ENCODE results near the gene LYST.
"Not testable (repeated sequence)": the region's sequence is repeated elsewhere in the genome, so short reads cannot be mapped to it uniquely, and the experiment has no call there.

The LYST gene

DNA sequence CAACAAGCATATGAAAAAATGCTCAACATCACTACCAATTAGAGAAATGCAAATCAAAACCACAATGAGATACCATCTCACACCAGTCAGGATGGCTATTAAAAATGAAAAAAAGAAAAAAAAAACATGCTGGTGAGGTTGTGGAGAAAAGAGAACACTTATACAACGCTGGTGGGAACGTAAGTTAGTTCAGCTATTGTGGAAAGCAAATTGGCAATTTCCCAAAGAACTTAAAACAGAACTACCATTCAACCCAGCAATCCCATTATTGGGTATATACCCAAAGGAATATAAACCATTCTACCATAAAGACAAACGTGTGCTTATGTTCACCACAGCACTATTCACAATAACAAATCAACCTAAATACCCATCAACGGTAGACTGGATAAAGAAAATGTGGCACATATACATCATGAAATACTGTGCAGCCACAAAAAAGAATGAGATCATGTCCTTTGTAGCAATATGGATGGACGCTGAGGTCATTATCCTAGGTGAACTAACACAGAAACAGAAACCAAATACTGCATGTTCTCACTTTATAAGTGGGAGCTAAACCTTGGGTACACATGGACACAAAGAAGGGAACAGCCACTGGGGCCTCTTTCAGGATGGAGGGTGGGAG, 49.5 kb downstream of the LYST start:
- peak; percentile 42 for DNase-seq

GRCh38 chr1:235809688-235810397, 56.9 kb downstream of the LYST start:
- no peak for DNase-seq

GRCh38 chr1:235808223-235808622, 58.5 kb downstream of the LYST start:
- no peak for DNase-seq

GRCh38 chr1:235806123-235806522, 60.6 kb downstream of the LYST start:
- no peak for DNase-seq

GRCh38 chr1:235802573-235803346, 63.9 kb downstream of the LYST start:
- peak; percentile 55 for DNase-seq

DNA sequence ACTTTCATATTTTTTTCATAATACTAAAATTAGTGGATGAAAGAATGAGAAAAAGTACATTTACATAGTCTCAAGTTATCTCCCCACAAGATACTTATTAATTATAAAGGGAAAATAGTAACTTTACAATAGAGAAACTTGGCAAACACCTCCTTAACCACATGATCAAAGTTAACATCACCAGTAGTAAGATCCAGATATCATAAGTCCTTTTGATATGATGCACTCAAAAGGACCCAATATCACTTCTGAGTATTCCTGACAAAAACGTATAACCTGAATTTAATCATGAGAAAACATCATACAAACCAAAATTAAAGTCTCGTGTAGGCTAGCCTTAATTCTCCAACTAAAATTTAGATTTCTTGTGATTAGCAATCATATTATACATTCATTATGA, 67.4 kb downstream of the LYST start:
- DNase-seq: no peak

DNA sequence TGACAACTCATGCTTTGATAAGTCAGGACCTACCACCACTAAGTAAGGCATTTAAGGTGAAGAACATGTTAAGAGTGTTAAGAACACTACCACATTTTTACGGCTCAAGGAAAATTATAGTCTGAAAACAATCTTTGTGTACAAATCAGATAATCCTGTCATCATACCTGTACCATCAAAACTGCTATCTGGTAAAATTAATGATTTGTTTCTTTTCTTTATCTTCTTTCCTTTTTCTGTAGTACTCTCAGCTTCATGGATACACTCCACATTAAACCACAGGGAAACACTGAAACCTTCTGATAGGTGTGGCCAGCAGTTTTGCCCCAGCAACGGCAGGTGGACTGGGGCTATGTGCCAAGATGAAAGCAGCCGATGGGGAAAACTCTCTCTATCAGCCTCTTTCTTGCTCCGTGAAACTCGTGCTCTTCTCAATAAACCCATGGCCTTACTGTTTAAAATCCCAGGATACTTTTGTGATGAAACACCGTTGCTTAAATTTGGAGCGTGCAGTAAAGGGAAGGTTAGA, 75.1 kb downstream of the LYST start:
- DNase-seq: no peak

GRCh38 chr1:235790123-235790522, 76.6 kb downstream of the LYST start:
- DNase-seq: no peak

GRCh38 chr1:235786227-235786898, 80.3 kb downstream of the LYST start:
- not testable (repeated sequence) for DNase-seq

DNA sequence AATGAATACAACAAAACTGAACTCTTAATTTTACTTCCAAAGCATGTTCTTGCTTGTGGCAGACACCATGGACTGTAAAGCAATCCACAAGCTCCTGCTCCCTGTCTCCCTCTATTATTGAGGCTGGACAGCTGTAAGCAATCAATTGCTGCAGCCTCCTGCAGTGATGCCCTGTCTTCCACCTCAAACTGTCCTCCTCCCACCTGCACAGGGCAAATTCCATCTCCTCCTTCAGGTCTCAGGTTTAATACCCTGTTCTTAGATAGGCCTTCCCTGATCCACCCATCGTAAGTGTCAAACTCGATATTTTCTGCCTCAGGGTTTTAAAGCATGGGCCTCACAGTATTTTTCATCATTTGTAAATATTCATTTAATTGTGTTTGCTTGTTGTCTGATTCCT, 81.8 kb downstream of the LYST start:
- DNase-seq: no peak

- peak; percentile 48 for DNase-seq
These were observed 83.4 kb downstream of the LYST start for GRCh38 chr1:235783148-235783776.

DNA sequence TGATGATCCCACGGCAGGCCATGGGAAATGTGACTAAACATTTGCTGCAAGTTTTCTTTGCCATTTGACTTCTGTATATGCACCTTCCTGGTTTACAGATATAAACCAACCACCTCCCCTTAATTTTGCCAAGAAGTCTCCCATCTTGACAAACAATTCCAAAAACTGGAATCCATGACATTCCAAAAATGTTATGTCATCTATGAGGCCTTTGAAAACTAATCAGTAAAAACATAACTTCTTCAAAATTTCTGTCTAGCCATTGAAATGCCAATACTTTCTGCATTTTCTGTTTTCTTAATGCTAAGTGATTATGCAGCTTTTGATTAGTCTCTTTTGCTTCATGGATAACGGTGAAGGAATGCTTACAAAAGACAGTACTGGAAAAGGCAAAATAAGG, 84.1 kb downstream of the LYST start:
- no peak for DNase-seq

GRCh38 chr1:235781807-235782206, 84.9 kb downstream of the LYST start:
- no peak for DNase-seq

- DNase-seq: no peak
These were observed 86.9 kb downstream of the LYST start for GRCh38 chr1:235779770-235780169.

DNA sequence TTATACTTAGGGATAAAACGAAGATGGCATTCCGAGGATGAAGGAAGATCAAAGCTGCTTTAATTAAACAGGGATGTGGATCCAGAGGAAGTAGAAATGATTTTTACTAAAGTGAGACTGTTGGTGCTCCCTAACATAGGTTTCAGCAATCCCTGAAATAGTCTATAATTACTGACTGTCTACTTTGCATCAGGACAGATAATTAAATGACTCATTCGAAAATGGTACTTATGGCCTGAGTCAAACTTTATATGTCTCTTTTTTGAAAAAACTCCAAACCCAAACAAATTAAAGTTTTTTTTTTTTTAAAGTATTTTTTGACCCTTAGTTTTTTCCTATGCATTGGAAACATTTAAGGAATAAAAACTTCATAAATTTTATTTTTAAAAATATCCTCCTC, 90.3 kb downstream of the LYST start:
- no peak for DNase-seq

DNA sequence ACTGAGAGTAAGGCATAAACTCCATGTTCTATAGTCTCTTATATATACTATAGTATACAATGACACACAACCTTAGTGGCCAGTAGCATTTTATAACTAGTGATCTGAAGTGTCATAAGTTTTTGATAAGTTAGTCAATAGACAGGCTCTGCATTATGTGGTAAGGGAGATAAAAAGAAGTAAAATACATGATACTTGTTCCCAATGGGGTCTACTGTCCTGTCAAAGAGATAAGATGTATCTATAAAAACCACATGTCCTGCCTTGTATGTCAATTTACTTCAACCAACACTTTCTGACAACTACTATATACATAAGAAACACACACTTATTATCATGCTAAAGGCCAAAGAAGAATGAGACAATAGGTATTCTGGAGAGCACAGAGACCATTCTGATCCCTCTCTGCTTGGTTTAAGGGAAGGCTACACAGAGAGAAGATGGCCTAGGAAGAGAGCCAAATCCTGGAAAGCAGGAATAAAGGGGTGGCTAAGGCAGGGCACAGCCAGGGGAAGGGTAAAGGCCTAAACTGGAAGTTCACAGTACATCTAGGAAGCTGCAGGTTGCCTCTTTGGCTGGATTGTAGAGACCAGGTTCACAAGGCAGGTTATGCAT, 91.4 kb downstream of the LYST start:
- DNase-seq: no peak

- peak; percentile 41 for DNase-seq
These were observed 98.9 kb downstream of the LYST start for GRCh38 chr1:235767795-235768194.

DNA sequence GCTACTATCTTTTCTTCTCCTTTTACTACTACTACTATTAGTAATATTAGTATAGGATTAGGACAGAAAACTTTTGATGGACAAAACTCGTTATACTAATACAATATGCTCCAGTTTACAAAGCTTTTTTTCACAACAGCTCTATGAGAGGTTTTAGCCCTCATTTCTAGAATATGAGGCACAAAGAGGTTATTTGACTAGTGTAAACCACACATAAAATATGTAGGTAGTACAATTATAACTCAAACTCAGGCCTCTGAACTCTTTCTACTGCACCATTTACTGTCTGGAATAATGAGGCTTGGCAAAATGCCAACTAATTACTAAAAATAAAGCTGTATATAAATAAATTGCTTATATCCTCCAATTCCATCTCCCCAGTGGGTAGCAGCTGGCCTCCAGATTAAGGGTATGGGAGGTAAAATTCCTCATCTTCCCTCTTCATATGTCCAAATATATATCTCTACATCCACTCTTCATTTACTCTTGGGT, 99.9 kb downstream of the LYST start:
- DNase-seq: no peak

GRCh38 chr1:235763962-235764361, 102.7 kb downstream of the LYST start:
- DNase-seq: peak; percentile 49

DNA sequence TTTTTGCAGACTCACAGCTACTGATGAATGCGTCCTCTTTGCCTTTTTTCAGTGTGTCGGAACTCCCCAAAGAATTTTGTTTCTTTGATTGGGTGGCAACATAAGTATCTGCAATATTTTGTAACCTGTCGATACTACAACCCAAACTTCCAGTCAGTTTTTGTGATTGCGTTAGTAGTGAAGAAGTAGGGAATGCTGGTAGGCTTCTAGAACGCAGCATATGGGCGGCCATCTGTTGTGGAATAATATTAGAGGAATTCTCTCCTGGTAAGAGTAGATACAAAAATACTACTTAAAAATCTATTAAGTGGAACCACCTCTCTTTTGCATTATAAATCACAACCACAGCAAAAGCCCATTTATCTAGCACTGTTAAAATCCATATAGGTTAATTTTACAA, 107.4 kb downstream of the LYST start:
- DNase-seq: no peak

DNA sequence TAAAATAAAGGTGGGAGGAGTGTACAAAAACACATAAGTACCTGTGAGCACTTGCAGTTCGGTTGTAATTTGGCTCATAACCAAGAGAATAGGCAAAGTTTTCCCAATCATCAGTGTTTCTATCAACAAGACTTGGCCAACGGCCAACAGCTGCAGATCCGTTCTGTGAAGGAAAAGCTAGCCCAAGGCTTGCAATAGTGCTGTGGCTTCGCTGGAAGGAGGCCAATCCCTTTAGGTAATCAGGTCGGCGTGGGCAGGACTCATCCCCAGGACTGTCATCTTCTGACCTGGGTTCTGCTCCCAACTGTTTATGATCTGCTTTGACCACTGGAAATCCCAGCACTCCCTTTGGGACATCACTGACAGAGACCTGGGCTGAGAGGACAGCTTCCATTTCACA, 107.8 kb downstream of the LYST start:
- no peak for DNase-seq

- DNase-seq: no peak
These were observed 109.1 kb downstream of the LYST start for GRCh38 chr1:235757587-235758096.

Data from suppressor macrophage treated with lipopolysaccharide for 4 hours (primary cell).